HEK293T (cell line): ENCODE results near the gene GTF3C1.

Experiments used
- ARNT ChIP-seq: fragments of 450-650 bp; IDR thresholded peaks from 2 replicates; pipeline ENCODE4 v1.6.1; 2017; ENCODE audit warnings: mild to moderate bottlenecking
- BHLHE40 ChIP-seq: fragments of 450-650 bp; IDR thresholded peaks from 2 replicates; pipeline ENCODE4 v1.6.1; 2016; ENCODE audit warnings: mild to moderate bottlenecking, moderate library complexity, borderline replicate concordance
- CTBP1 ChIP-seq: fragments of 450-650 bp; IDR thresholded peaks from 2 replicates; pipeline ENCODE4 v1.6.1; 2016; ENCODE audit warnings: borderline replicate concordance
- FOXA1 ChIP-seq: fragments of 450-650 bp; IDR thresholded peaks from 2 replicates; pipeline ENCODE4 v1.6.1; 2016; ENCODE audit warnings: mild to moderate bottlenecking
- FOXK2 ChIP-seq: fragments of 450-650 bp; IDR thresholded peaks from 2 replicates; pipeline ENCODE4 v1.6.1; 2016; ENCODE audit warnings: mild to moderate bottlenecking
- FOXM1 ChIP-seq: fragments of 450-650 bp; IDR thresholded peaks from 2 replicates; pipeline ENCODE4 v1.6.1; 2017; ENCODE audit warnings: mild to moderate bottlenecking, borderline replicate concordance
- HDGF ChIP-seq: fragments of 450-650 bp; IDR thresholded peaks from 2 replicates; pipeline ENCODE4 v1.6.1; 2017; ENCODE audit warnings: antibody characterized with exemption, borderline replicate concordance
- LEF1 ChIP-seq: fragments of 450-650 bp; IDR thresholded peaks from 2 replicates; pipeline ENCODE4 v1.6.1; 2017; ENCODE audit warnings: mild to moderate bottlenecking, borderline replicate concordance
- NFRKB ChIP-seq: fragments of 450-650 bp; IDR thresholded peaks from 2 replicates; pipeline ENCODE4 v1.6.1; 2016; ENCODE audit warnings: mild to moderate bottlenecking, moderate library complexity
- SP1 ChIP-seq: fragments of 450-650 bp; IDR thresholded peaks from 2 replicates; pipeline ENCODE4 v1.6.1; 2017
- SUZ12 ChIP-seq: fragments of 450-650 bp; IDR thresholded peaks from 2 replicates; pipeline ENCODE4 v1.6.1; 2016; ENCODE audit warnings: mild to moderate bottlenecking
- TARDBP ChIP-seq: fragments of 450-650 bp; IDR thresholded peaks from 2 replicates; pipeline ENCODE4 v1.6.1; 2016
- ZNF384 ChIP-seq: fragments of 450-650 bp; IDR thresholded peaks from 2 replicates; pipeline ENCODE4 v1.6.1; 2016
- TF ChIP-seq, protein P1 (sequence below): fragments of 450-650 bp; IDR thresholded peaks from 2 replicates; pipeline ENCODE4 v1.6.1; 2016

DNA sequence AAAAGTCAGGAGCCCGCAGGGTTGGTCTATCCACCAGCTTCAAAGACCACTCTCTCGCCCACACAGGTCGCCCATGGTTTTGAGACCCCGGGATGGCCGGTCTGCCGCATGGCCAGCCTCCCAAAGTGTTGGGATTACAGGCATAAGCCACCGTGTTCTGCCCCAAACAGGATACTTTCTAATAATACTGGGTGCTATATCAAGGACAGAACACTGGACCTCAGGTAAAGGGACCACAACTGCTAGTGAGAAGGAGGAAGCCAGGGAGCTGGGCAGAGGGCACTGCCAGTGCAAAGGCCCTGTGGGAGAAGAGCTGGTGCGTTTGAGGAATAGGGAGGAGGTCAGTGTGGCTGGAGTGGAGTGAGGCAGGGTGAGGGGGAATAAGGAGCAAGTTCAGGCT is 113.6 kb downstream of the GTF3C1 start:
- TF ChIP-seq BHLHE40 (no peak), HDGF (no peak), FOXM1 (no peak), TARDBP (no peak), CTBP1 (no peak), FOXA1 (no peak), NFRKB (no peak), SP1 (no peak), LEF1 (no peak), ARNT (no peak), ZNF384 (no peak), SUZ12 (no peak), FOXK2 (no peak)
- TF ChIP-seq, protein P1, sequence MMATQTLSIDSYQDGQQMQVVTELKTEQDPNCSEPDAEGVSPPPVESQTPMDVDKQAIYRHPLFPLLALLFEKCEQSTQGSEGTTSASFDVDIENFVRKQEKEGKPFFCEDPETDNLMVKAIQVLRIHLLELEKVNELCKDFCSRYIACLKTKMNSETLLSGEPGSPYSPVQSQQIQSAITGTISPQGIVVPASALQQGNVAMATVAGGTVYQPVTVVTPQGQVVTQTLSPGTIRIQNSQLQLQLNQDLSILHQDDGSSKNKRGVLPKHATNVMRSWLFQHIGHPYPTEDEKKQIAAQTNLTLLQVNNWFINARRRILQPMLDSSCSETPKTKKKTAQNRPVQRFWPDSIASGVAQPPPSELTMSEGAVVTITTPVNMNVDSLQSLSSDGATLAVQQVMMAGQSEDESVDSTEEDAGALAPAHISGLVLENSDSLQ = no peak
